Measurements from ENCODE around the gene OPCML.

DNA sequence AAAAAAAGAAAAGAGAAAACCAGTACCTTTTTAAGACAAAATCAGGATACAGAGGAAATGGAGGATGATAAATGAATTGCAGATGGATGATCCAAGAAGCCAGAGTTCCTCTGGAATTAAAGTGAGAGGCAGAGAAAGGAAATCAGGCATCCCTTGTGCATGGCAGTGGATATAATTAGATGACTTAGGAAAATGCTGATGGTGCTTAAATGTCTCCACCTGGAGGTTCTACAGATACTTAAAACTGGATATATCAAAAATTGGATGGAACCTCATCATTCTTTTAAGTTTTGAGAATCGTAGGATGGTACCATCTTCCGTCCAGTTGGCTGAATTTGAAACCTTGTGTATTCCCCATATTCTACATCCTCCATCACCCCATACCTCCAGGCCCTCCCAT, 1121.9 kb downstream of the OPCML start:
- TF ChIP-seq CTCF (IDR thresholded peaks at IDR 0.05; ENCODE audit: insufficient read depth, low read length) (no peak), POLR2AphosphoS5 (IDR thresholded peaks at IDR 0.05; ENCODE audit: low read depth) (no peak), GABPA (IDR thresholded peaks at IDR 0.05; ENCODE audit: low read depth) (no peak), SPI1 (IDR thresholded peaks at IDR 0.05; ENCODE audit: borderline replicate concordance, low read depth) (no peak)
- TF ChIP-seq, protein P1, sequence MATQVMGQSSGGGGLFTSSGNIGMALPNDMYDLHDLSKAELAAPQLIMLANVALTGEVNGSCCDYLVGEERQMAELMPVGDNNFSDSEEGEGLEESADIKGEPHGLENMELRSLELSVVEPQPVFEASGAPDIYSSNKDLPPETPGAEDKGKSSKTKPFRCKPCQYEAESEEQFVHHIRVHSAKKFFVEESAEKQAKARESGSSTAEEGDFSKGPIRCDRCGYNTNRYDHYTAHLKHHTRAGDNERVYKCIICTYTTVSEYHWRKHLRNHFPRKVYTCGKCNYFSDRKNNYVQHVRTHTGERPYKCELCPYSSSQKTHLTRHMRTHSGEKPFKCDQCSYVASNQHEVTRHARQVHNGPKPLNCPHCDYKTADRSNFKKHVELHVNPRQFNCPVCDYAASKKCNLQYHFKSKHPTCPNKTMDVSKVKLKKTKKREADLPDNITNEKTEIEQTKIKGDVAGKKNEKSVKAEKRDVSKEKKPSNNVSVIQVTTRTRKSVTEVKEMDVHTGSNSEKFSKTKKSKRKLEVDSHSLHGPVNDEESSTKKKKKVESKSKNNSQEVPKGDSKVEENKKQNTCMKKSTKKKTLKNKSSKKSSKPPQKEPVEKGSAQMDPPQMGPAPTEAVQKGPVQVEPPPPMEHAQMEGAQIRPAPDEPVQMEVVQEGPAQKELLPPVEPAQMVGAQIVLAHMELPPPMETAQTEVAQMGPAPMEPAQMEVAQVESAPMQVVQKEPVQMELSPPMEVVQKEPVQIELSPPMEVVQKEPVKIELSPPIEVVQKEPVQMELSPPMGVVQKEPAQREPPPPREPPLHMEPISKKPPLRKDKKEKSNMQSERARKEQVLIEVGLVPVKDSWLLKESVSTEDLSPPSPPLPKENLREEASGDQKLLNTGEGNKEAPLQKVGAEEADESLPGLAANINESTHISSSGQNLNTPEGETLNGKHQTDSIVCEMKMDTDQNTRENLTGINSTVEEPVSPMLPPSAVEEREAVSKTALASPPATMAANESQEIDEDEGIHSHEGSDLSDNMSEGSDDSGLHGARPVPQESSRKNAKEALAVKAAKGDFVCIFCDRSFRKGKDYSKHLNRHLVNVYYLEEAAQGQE (IDR thresholded peaks at IDR 0.05; ENCODE audit: insufficient replicate concordance, low read depth), result no peak

Data from HL-60 (cell line).